Mesenchymal stem cell (in vitro differentiated cells and primary cell): ENCODE measurements around the gene S100A13.
A peak's percentile ranks its signal among the peaks of the same experiment; 100 is the strongest.

Experiments
- DNase-seq: peaks from one replicate; pipeline ENCODE4 v3.0.0-alpha.2; 2013
- H2AFZ ChIP-seq: one replicate; pipeline ENCODE4 v1.6.1; 2013; ENCODE audit warnings: low read depth, mild to moderate bottlenecking, control low read depth, inconsistent platforms, low read length, moderate library complexity
- H2AK5ac ChIP-seq: 2 replicates; pipeline ENCODE4 v1.6.1; 2013; ENCODE audit warnings: low read length, moderate library complexity, mild to moderate bottlenecking, inconsistent platforms; ENCODE audit not compliant: severe bottlenecking
- H2BK120ac ChIP-seq: one replicate; pipeline ENCODE4 v1.6.1; 2013; ENCODE audit warnings: low read depth, mild to moderate bottlenecking, inconsistent platforms, low read length, moderate library complexity
- H2BK12ac ChIP-seq, 2 experiments: one replicate each; pipeline ENCODE4 v1.6.1; 2013; ENCODE audit warnings: inconsistent platforms in 2 of 2, low read length in 2 of 2, mild to moderate bottlenecking in 2 of 2, moderate library complexity in 2 of 2, control low read depth in 1 of 2
- H2BK15ac ChIP-seq: one replicate; pipeline ENCODE4 v1.6.1; 2013; ENCODE audit warnings: mild to moderate bottlenecking, low read depth, inconsistent platforms; ENCODE audit not compliant: poor library complexity, severe bottlenecking
- H2BK5ac ChIP-seq: 2 replicates; pipeline ENCODE4 v1.6.1; 2013; ENCODE audit warnings: low read depth, mild to moderate bottlenecking, low read length, control low read depth, inconsistent platforms; ENCODE audit not compliant: poor library complexity, severe bottlenecking
- H3K14ac ChIP-seq, 2 experiments: one replicate each; pipeline ENCODE4 v1.6.1; 2013; ENCODE audit warnings: inconsistent platforms in 2 of 2, low read length in 2 of 2, control low read depth in 1 of 2, mild to moderate bottlenecking in 1 of 2, moderate library complexity in 1 of 2
- H3K18ac ChIP-seq, 2 experiments: one replicate each; pipeline ENCODE4 v1.6.1; 2013; ENCODE audit warnings: inconsistent platforms in 2 of 2, low read length in 2 of 2, control low read depth in 1 of 2, low read depth in 1 of 2, mild to moderate bottlenecking in 1 of 2
- H3K23ac ChIP-seq, 2 experiments: one replicate each; pipeline ENCODE4 v1.6.1; 2013; ENCODE audit warnings: inconsistent platforms in 2 of 2, low read length in 2 of 2, mild to moderate bottlenecking in 2 of 2, moderate library complexity in 2 of 2, control low read depth in 1 of 2
- H3K27ac ChIP-seq: 2 replicates; pipeline ENCODE4 v1.5.1; 2013; ENCODE audit warnings: mild to moderate bottlenecking, moderate library complexity, low read length, control low read depth, inconsistent platforms; ENCODE audit not compliant: poor library complexity, severe bottlenecking
- H3K27me3 ChIP-seq, 2 experiments: 2 replicates each; pipeline versions ENCODE4 v1.6.1 to v1.7.0; 2013; ENCODE audit warnings: low read length in 2 of 2, mild to moderate bottlenecking in 2 of 2, moderate library complexity in 2 of 2, control low read depth in 1 of 2, inconsistent platforms in 1 of 2; ENCODE audit not compliant: control insufficient read depth in 1 of 2, insufficient read depth in 1 of 2
- H3K36me3 ChIP-seq, 2 experiments: 2 replicates each; pipeline versions ENCODE4 v1.6.1 to v1.7.0; 2013; ENCODE audit warnings: low read length in 2 of 2, control low read depth in 1 of 2, inconsistent platforms in 1 of 2, low read depth in 1 of 2, mild to moderate bottlenecking in 1 of 2; ENCODE audit not compliant: insufficient read depth in 2 of 2, control insufficient read depth in 1 of 2
- H3K4ac ChIP-seq, 2 experiments: one replicate each; pipeline ENCODE4 v1.6.1; 2013; ENCODE audit warnings: inconsistent platforms in 2 of 2, low read length in 2 of 2, mild to moderate bottlenecking in 2 of 2, moderate library complexity in 2 of 2, control low read depth in 1 of 2, low read depth in 1 of 2
- H3K4me1 ChIP-seq: 2 replicates; pipeline ENCODE4 v1.6.1; 2013; ENCODE audit warnings: low read depth, low read length, control low read depth; ENCODE audit not compliant: control insufficient read depth, insufficient read depth
- H3K4me2 ChIP-seq: 2 replicates; pipeline ENCODE4 v1.6.1; 2013; ENCODE audit warnings: low read length, mild to moderate bottlenecking, inconsistent platforms; ENCODE audit not compliant: poor library complexity, severe bottlenecking
- H3K4me3 ChIP-seq, 2 experiments: 2 replicates each; pipeline versions ENCODE4 v1.5.1 to v1.7.0; 2013; ENCODE audit warnings: low read length in 2 of 2, mild to moderate bottlenecking in 2 of 2, control low read depth in 1 of 2, low read depth in 1 of 2; ENCODE audit not compliant: insufficient read depth in 1 of 2
- H3K79me1 ChIP-seq: replicated peaks from 2 replicates; pipeline ENCODE4 v1.6.1; 2013; ENCODE audit warnings: mild to moderate bottlenecking, control low read depth, low read length, inconsistent platforms; ENCODE audit not compliant: poor library complexity, severe bottlenecking
- H3K9ac ChIP-seq: 2 replicates; pipeline ENCODE4 v1.7.0; 2013; ENCODE audit warnings: mild to moderate bottlenecking, low read length, moderate library complexity
- H3K9me3 ChIP-seq: 2 replicates; pipeline ENCODE4 v1.7.0; 2013; ENCODE audit warnings: mild to moderate bottlenecking, low read length; ENCODE audit not compliant: control insufficient read depth
- H4K8ac ChIP-seq: one replicate; pipeline ENCODE4 v1.6.1; 2013; ENCODE audit warnings: inconsistent platforms, mild to moderate bottlenecking, low read length, moderate library complexity
- H4K91ac ChIP-seq: one replicate; pipeline ENCODE4 v1.6.1; 2013; ENCODE audit warnings: mild to moderate bottlenecking, low read length, inconsistent platforms
- WGBS: methylation state at CpG from one replicate; pipeline ENCODE4 v1.1.7; 2013; ENCODE audit warnings: mixed read lengths; 5-methylcytosine and 5-hydroxymethylcytosine counted together

Gene S100A13

DNA sequence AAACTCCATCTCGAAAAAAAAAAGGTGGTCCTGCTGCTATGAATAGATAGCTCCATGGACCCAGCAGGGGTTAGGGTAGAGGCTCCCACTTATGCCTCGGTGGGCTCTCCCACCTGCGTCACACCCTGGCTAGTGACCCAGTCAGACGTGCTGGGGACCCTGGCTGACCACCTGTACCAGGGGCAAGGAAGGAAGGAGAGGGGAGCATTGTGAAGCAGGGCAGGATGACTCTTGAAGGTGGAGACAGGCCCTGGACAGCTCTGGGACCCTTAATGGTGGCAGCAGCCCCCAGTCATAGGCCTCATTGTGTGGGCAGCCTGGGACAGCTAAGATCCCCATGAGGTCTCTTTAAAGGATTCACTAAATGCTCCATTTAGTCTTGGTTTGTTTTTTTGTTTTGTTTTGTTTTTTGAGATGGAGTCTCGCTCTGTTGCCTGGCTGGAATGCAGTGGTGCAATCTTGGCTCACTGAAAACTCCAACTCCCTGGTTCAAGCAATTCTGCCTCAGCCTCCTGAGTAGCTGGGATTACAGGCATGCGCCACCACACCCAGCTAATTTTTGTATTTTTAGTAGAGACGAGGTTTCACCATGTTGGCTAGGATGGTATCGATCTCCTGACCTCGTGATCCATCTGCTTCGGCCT is 20.8 kb upstream of the S100A13 start:
- Histone ChIP-seq H3K4me2 (no peak overlapping the region), H3K4ac (no peak overlapping the region), H3K18ac (no peak overlapping the region), H3K23ac (no peak overlapping the region), H2BK12ac (peak overlapping the region in 1 of 2 experiments; percentile 49), H3K4me3 (no peak overlapping the region), H3K4me1 (peaks cover 10% of the 10 kb centered on the region), H3K79me1 (peaks cover 13% of the 10 kb centered on the region), H3K9ac (no peak overlapping the region), H3K14ac (no peak overlapping the region), H4K91ac (no peak overlapping the region), H3K27ac (no peak overlapping the region), H2AFZ (no peak overlapping the region), H2BK15ac (no peak overlapping the region), H2AK5ac (peak overlapping the region; percentile 5), H3K9me3 (no peaks in the 10 kb centered on the region), H4K8ac (peak overlapping the region; percentile 77), H3K36me3 (peaks cover 26 to 43% of the 10 kb centered on the region in 2 experiments), H2BK5ac (no peak overlapping the region), H3K27me3 (no peaks in the 10 kb centered on the region), H2BK120ac (no peak overlapping the region)
- 93% methylated on average over 10 of the region's 10 CpGs for WGBS
- no peak for DNase-seq

DNA sequence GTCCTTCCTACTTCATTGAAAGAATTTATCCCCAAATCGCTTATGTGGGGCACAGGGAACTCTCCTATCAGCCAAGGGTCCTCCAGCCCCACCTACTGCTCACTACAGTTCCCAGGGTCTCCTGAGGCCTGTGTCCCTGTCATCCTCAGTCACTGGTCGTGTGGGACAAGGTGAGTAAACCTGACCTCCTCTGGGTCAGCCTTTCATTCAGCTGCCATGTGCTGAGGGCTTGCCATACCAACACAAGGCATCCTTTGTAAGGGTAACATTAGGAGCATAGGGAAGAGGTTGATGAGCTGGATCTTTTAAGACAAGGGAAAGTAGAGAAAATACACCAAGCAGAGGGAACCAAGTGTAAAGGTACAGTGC is 20.0 kb upstream of the S100A13 start:
- H2BK12ac ChIP-seq: no peak overlapping the region
- peaks cover 29 to 51% of the 10 kb centered on the region in 2 experiments for H3K36me3 ChIP-seq
- peaks cover 15% of the 10 kb centered on the region for H3K79me1 ChIP-seq
- H3K23ac ChIP-seq: no peak overlapping the region
- no peak overlapping the region for H3K9ac ChIP-seq
- H2BK5ac ChIP-seq: no peak overlapping the region
- H3K14ac ChIP-seq: no peak overlapping the region
- no peak for DNase-seq
- H3K9me3 ChIP-seq: no peaks in the 10 kb centered on the region
- H4K91ac ChIP-seq: no peak overlapping the region
- H2BK120ac ChIP-seq: no peak overlapping the region
- no peak overlapping the region for H3K4ac ChIP-seq
- no peak overlapping the region for H3K4me2 ChIP-seq
- H3K27ac ChIP-seq: no peak overlapping the region
- peaks cover 10% of the 10 kb centered on the region for H3K4me1 ChIP-seq
- H2AFZ ChIP-seq: no peak overlapping the region
- no peak overlapping the region for H3K4me3 ChIP-seq
- no peak overlapping the region for H2BK15ac ChIP-seq
- H4K8ac ChIP-seq: no peak overlapping the region
- H3K18ac ChIP-seq: peak overlapping the region in 1 of 2 experiments; percentile 5
- H3K27me3 ChIP-seq: no peaks in the 10 kb centered on the region
- H2AK5ac ChIP-seq: no peak overlapping the region
- WGBS: 69% methylated on average over 2 of the region's 2 CpGs

DNA sequence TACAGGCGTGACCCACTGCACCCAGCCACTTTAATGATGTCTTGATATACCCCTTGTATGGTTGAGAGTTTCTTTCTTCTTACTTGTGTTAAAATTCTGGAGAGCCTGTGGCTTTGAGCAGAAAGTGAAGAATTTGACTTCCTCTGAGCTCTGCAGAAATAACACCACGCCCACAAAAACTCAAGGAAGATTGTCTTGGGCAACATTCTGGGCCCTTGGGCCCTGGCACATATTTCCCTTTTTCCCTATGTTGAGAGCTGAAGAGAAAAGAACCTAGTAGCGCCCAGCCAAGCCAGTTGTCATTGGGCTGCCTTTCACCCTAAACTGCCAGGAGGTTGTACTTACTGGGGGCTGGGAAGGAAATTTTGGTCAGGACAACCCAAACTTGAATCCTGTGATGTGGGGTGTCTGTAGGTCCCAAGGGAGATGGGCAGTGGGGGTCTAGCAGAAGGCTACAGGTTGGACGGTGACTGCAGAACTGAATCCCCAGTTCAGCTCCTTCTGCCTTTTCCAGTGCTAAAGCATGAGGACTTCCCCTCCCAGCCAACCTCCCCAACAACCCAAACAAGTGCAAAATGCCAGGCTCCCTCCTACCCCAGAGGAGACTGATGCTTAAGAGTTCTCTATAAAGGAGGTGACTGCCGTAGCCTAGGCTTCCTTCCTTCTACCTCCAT is 19.5 kb upstream of the S100A13 start:
- Histone ChIP-seq H3K4me1 (peaks cover 10% of the 10 kb centered on the region), H3K27me3 (no peaks in the 10 kb centered on the region), H2BK15ac (no peak overlapping the region), H3K4ac (no peak overlapping the region), H3K4me3 (no peak overlapping the region), H3K9ac (no peak overlapping the region), H3K23ac (no peak overlapping the region), H3K14ac (no peak overlapping the region), H3K79me1 (peaks cover 20% of the 10 kb centered on the region), H3K27ac (no peak overlapping the region), H3K36me3 (peaks cover 34 to 56% of the 10 kb centered on the region in 2 experiments), H2BK120ac (no peak overlapping the region), H4K8ac (no peak overlapping the region), H2AK5ac (no peak overlapping the region), H2BK5ac (no peak overlapping the region), H3K4me2 (no peak overlapping the region), H2BK12ac (no peak overlapping the region), H2AFZ (no peak overlapping the region), H3K18ac (no peak overlapping the region), H3K9me3 (no peaks in the 10 kb centered on the region), H4K91ac (no peak overlapping the region)
- 94% methylated on average over 3 of the region's 5 CpGs for WGBS
- no peak for DNase-seq

DNA sequence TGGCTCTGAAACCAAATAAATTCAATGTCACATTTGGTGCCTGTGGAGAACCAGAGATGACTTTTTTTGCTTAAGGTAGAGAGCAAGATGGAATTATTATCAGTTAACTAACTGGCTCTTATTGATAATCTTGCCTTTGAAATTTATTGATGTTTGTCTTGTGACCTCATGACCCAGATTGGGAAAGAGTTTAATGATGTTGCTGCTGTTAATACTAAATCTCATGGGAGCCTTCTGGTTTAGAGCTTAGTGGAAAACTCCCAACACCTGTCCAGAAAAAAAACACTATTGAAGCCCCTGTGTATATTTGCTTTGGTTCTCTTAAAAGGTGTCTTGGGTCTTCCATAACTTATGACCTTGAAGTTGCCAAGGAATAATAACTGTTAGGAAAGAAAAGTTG is 16.5 kb upstream of the S100A13 start:
- Histone ChIP-seq H2BK120ac (no peak overlapping the region), H3K9ac (peak overlapping the region; percentile 5), H2BK15ac (no peak overlapping the region), H2AFZ (no peak overlapping the region), H4K91ac (no peak overlapping the region), H3K23ac (no peak overlapping the region), H3K4me1 (peaks cover 4% of the 10 kb centered on the region), H3K27ac (no peak overlapping the region), H4K8ac (no peak overlapping the region), H3K4me3 (no peak overlapping the region), H3K4me2 (no peak overlapping the region), H2BK12ac (no peak overlapping the region), H3K36me3 (peaks cover 46 to 86% of the 10 kb centered on the region in 2 experiments), H2BK5ac (no peak overlapping the region), H3K79me1 (peaks cover 24% of the 10 kb centered on the region), H3K14ac (no peak overlapping the region), H3K4ac (no peak overlapping the region), H3K9me3 (no peaks in the 10 kb centered on the region), H3K18ac (no peak overlapping the region), H2AK5ac (no peak overlapping the region), H3K27me3 (no peaks in the 10 kb centered on the region)
- DNase-seq: no peak
